ENCODE measurements around the gene SPACA1.

DNA sequence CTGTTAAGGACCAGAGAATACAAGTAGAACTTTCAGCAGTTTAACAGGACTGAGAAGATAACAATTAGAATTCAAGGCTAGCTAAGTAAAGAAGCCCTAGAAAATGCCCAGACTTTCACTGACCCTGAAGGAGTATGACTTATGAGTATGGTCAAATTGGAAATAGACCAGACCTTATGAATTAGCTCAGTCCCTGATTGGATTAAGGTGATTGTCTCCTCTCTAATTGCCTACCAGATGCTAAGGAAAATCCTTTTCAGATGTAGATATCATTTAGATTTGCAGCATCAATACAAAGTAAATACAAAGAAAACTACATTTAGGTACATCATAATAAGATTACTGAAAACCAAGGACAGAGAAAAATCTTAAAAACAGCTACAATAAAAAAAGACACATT lies 59.6 kb downstream of the SPACA1 start:
- TF ChIP-seq, protein P1, sequence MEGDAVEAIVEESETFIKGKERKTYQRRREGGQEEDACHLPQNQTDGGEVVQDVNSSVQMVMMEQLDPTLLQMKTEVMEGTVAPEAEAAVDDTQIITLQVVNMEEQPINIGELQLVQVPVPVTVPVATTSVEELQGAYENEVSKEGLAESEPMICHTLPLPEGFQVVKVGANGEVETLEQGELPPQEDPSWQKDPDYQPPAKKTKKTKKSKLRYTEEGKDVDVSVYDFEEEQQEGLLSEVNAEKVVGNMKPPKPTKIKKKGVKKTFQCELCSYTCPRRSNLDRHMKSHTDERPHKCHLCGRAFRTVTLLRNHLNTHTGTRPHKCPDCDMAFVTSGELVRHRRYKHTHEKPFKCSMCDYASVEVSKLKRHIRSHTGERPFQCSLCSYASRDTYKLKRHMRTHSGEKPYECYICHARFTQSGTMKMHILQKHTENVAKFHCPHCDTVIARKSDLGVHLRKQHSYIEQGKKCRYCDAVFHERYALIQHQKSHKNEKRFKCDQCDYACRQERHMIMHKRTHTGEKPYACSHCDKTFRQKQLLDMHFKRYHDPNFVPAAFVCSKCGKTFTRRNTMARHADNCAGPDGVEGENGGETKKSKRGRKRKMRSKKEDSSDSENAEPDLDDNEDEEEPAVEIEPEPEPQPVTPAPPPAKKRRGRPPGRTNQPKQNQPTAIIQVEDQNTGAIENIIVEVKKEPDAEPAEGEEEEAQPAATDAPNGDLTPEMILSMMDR (IDR thresholded peaks at IDR 0.05): no peak
- TF ChIP-seq POLR2A (IDR thresholded peaks at IDR 0.05) (no peak), POLR2AphosphoS5 (IDR thresholded peaks at IDR 0.05) (no peak)
